Fibroblast of gingiva (primary cell): Measurements from ENCODE around the gene CEP85.
A peak's percentile ranks its signal among the peaks of the same experiment; 100 is the strongest.
"Not testable (repeated sequence)": the region's sequence is repeated elsewhere in the genome, so short reads cannot be mapped to it uniquely, and the experiment has no call there.

Experiments used
- DNase-seq: peaks from one replicate; pipeline ENCODE4 v3.0.0-alpha.2; 2011; ENCODE audit warnings: low read depth

CEP85 gene

GRCh38 chr1:26221094-26221493 is 12.9 kb upstream of the CEP85 start:
- DNase-seq: no peak

GRCh38 chr1:26224606-26225005 is 9.4 kb upstream of the CEP85 start:
- no peak for DNase-seq

GRCh38 chr1:26225033-26225831 is 8.8 kb upstream of the CEP85 start:
- DNase-seq: no peak

DNA sequence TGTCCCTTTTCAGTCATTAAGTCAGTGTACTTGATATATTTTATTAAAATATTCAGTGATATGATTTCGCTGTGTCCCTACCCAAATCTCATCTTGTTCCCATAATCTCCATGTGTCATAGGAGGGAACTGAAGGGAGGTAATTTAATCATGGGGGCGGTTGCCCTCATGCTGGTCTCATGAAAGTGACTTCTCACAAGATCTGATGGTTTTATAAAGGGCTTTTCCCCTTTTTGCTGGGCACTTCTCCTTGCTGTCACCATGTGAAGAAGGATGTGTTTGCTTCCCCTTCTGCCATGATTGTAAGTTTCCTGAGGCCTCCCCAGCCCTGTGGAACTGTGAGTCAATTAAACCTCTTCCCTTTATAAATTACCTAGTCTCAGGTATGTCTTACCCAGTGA is 3.3 kb upstream of the CEP85 start:
- not testable (repeated sequence) for DNase-seq

DNA sequence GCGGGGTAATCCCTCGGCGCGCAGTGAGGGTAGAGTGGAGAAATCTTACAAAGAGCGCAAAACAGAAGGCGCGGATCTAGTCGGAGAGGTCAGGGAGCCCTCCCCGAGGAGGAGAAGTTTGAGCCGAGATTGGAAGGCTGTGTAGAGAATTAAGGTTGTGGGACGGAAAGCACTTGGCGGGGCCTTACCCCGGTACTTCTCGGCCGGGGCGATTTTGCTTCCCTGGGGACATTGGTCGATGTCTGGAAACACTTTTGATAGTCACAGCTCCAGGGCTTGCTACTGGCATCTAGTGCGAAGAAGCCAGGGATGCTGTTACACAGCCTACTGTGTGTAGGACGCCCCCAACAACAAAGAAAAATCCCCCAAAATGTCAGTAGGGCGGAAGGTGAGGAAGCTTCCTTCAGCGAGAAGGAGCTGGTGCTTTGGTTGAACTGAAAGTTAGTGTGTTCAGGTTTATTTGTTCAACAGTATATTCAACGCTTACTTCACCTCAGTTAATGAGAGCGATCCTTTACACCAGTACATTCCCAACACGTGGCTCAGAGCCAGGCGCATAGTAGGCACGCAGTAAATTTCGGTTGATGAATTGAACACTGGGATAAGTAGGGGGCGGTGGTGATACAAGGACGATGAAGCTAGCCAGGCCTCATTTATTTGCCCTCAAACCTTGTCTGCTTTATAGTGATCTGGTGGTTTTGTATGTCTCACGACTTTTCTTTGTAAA is 807 bp downstream of the CEP85 start:
- DNase-seq: no peak

- DNase-seq: no peak
Measured at GRCh38 chr1:26237230-26237966, 3.4 kb downstream of the CEP85 start.

GRCh38 chr1:26239936-26240335 is 5.9 kb downstream of the CEP85 start:
- no peak for DNase-seq

- DNase-seq: no peak
Measured at GRCh38 chr1:26252718-26253117, 18.7 kb downstream of the CEP85 start.

GRCh38 chr1:26254404-26254803 is 20.4 kb downstream of the CEP85 start:
- DNase-seq: no peak

- no peak for DNase-seq
Measured at GRCh38 chr1:26257222-26257621, 23.2 kb downstream of the CEP85 start.

GRCh38 chr1:26259005-26259404 is 25.0 kb downstream of the CEP85 start:
- no peak for DNase-seq

- DNase-seq: no peak
Measured at GRCh38 chr1:26259578-26259977, 25.6 kb downstream of the CEP85 start.

GRCh38 chr1:26263212-26263611 is 29.2 kb downstream of the CEP85 start:
- no peak for DNase-seq

DNA sequence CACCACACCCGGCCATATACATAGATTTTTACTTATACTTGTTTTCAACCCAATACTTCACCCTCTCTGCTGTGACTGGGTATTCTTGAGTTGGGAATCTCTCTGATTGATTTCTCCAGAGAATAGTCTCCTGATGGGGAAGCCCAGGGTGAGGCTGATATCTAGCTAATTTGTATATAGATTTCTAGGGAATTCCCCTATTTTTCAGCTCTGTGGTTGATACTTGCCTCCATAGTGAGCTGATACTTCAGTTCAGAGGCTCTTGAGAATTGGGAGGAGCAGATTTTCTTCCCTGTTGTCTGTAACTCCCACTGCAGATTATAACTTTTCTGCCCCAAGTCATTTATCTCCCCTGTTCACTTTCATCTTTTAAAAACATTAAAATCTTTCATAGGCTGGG is 31.4 kb downstream of the CEP85 start:
- no peak for DNase-seq

DNA sequence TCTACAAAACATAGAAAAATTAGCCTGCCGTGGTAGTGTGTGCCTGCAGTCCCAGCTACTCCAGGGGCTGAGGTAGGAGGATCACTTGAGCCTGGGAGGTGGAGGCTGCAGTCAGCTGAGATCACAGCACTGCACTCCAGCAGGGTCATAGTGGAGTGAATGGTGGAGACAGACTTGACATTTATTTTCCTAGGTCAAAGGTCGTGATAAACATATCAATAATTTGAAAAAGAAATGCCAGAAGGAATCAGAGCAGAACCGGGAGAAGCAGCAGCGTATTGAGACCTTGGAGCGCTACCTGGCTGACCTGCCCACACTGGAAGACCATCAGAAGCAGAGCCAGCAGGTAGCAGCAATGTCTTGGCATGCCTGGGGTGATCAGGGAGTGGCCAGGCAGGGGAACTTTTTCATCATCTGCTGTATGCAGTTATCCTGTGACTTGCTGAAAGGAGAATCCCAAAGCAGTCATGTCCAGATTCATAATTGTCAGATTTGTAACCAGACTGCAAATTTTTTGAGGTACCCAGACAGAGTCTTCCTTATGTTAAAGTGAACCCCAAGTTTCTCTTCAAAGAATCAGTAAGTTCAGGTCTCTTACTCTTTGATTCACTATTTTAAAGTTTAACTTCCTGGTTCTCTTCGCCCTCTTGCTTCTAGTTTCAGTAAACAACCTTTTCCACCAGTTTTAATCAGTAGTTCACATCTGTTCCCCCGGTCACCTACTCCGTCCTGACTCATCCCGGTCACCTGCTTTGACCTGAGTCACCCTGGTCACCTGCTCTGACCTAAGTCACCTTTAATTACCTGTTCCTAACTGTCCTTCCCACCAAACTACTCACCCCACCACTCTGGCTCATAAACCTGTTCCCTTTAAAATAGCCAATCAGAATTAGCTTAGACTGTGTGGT is 34.5 kb downstream of the CEP85 start:
- DNase-seq: no peak

GRCh38 chr1:26269198-26269550 is 35.2 kb downstream of the CEP85 start:
- DNase-seq: no peak

DNA sequence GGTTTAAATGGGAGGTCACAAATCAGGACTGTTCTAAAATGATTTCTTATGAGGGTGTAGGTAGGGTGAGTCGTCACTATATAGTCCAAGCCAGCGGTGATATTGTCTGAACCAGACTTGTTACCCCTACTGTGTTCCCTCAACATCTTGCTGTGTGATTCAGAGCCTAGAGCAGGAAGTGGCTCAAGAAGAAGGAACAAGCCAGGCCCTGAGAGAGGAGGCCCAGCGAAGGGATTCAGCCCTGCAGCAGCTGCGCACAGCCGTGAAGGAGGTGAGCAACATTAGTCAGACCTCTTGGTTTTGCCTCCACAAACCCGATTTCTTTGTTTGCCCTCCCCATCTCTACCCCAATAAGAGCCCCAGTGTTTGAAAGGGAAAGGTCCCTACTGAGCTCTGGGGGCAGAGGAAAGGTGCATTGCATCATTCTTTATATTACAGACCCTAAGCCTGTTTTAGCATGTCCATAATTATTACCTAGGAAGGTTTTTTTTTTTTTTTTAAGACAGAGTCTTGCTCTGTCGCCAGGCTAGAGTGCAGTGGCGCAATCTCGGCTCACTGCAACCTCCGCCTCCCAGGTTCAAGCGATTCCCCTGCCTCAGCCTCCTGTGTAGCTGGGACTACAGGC is 40.9 kb downstream of the CEP85 start:
- DNase-seq: no peak

DNA sequence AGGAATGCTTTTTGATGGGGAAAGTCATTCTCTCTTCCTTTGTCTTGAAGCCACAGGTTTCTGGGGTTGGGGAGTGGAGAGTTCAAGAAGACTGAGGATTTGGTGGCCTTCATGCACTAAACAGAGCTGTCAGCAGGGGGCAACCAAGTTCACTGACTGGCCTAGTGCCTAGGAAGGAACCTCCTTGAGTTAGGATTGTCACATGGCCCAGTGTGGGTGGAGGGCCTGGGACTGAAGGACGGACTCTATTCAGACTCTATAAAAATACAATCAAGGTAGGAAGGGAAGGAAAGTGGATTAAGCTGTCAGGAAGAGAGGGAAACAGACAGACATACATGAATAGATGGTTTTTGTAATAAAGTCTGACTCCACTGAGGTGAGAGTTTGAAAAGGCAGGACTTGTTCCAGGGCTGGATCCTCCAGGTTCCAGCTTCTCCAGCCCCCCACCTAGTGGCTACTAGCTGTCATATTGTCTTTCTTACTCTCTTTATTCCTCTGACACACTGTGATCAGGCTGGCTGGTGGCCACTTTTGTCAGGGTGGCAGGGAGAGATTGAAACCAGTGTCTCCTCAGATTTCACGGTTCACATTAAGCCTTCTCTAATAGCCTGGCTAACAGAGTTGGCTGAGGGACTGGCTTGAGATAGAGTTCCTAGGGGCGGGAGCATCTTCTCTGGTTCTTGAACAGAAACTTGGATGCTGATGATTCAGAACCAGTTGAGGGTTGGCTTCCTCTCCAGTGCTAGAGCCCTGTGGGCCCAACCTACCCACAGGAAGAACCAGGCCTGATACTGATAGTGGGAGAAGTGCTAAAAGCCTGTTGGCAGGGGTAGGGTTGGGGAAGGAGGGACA is 41.8 kb downstream of the CEP85 start:
- peak; percentile 94 for DNase-seq

DNA sequence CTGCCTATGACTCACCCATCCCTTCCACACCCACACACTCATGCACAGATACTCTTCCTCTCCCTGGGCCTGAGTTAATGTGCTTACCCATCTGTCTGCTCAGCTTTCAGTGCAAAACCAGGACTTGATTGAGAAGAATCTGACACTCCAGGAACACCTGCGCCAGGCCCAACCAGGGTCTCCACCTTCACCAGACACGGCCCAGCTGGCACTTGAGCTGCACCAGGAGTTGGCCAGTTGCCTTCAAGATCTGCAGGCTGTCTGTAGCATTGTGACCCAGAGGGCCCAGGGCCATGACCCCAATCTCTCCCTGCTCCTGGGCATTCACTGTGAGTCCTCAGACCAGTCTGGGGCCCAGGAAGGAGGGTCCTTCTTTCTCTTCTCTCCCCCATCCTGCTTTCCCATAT is 42.4 kb downstream of the CEP85 start:
- DNase-seq: no peak

DNA sequence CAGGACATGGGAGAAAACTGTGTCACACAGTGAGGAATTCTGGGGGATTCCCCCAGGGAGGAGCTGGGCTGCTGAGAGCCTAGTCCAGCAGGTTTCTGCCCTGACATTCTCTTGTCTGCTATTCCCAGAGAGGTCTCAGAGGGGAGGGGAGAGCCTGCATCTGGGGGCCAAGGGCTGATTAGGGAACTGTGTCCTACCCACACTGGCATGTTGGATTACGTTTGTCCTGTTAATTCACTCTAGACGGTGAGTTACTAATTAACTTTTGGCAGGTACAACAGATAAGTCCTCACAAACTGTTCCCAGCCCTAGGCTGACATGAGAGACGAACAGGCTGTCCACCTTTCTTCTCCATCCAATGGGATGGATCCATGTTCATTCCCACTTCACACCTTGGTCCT is 43.3 kb downstream of the CEP85 start:
- no peak for DNase-seq

GRCh38 chr1:26277719-26278118 is 43.7 kb downstream of the CEP85 start:
- DNase-seq: no peak
